ENCODE results near the gene PARD3B.

PARD3B gene

DNA sequence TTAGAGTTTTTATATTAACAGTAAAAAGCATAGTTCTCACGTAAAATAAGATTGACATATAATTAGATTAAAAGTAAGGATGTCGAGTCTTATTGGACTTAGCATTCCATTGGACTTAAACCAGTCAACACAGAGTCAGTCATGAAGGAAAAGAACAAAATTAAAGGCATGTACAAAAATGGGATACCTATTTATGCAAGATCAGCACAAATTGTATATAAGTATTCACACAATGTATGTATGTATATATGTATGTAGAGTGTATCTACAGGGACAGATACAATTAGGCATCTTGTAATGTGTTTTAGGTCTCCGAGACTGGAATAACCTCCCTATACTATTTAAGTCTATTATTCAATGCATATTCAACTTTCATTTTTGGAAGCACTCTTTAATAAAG, 419.1 kb downstream of the PARD3B start:
- Mint-ChIP-seq H3K9me3 (no peaks in the 10 kb centered on the region), H3K4me1 (peaks cover 23% of the 10 kb centered on the region), H3K4me3 (no peak overlapping the region), H3K36me3 (ENCODE audit: low read depth) (no peaks in the 10 kb centered on the region), H3K27ac (no peak overlapping the region), H3K27me3 (ENCODE audit: low read depth) (no peaks in the 10 kb centered on the region)
- TF ChIP-seq, protein P1, sequence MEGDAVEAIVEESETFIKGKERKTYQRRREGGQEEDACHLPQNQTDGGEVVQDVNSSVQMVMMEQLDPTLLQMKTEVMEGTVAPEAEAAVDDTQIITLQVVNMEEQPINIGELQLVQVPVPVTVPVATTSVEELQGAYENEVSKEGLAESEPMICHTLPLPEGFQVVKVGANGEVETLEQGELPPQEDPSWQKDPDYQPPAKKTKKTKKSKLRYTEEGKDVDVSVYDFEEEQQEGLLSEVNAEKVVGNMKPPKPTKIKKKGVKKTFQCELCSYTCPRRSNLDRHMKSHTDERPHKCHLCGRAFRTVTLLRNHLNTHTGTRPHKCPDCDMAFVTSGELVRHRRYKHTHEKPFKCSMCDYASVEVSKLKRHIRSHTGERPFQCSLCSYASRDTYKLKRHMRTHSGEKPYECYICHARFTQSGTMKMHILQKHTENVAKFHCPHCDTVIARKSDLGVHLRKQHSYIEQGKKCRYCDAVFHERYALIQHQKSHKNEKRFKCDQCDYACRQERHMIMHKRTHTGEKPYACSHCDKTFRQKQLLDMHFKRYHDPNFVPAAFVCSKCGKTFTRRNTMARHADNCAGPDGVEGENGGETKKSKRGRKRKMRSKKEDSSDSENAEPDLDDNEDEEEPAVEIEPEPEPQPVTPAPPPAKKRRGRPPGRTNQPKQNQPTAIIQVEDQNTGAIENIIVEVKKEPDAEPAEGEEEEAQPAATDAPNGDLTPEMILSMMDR (IDR thresholded peaks at IDR 0.05; ENCODE audit: unreplicated experiment in 3 of 3) = no peak

DNA sequence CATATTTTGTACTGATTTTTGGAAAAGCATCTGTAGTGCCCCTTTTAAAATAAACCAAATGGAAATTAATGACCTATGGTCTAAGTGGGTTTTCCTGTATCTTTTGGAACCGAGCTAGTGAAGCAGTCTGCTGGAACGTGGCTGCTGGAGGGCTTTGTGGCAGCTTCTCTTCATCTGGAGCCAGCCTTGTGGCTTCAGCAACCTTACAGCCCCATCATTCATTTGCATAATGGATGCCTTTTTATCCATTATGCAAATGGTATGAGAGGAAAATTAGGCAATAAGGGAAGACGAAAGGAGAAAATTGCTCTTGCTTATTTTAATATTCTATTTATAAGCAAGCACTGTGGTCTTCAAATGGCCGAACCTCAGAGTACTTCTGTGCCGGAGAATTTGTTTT, 421.0 kb downstream of the PARD3B start:
- Mint-ChIP-seq H3K27me3 (ENCODE audit: low read depth) (no peaks in the 10 kb centered on the region), H3K4me1 (peaks cover 29% of the 10 kb centered on the region), H3K9me3 (no peaks in the 10 kb centered on the region), H3K27ac (no peak overlapping the region), H3K36me3 (ENCODE audit: low read depth) (no peaks in the 10 kb centered on the region), H3K4me3 (no peak overlapping the region)
- TF ChIP-seq, protein P1 (IDR thresholded peaks at IDR 0.05; ENCODE audit: unreplicated experiment in 3 of 3) = no peak

DNA sequence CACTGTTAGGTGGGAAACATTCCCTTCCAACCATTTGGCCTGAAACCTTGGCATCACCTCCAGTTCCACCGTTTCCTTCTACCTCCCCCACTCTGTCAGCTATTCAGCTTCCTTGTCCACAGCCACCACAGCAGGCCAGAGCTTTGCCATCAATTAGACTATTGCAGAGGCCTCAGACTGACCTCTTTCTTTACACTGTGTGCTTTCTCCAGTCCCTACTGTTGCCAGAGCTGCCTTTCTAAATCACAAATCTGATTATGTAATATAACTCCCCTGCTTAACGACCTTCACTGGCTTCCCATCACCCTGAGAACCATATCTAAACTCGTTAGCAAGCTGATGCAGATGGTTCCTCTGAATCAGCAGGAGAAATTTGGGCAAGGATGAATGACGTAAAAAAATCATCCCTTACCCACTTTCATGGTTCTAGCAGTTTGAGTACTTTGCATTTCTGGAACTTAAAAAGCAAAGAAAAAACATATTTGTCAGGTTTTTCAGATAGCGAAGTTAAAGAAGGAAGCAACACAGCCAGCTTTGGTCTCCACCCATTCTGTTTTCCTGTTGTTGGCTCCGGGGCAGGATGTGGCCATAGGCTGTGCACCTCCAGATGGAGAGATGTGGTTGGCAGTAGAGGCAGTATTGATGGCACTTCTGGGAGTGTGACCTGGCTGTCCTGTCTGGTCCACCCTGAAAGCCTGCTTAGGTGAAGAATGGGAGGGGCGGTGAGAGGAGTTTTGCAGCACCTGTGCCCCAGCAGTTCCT, 422.1 kb downstream of the PARD3B start:
- TF ChIP-seq, protein P1 (IDR thresholded peaks at IDR 0.05; ENCODE audit: unreplicated experiment in 3 of 3) = no peak
- Mint-ChIP-seq H3K9me3 (no peaks in the 10 kb centered on the region), H3K4me1 (peaks cover 33% of the 10 kb centered on the region), H3K36me3 (ENCODE audit: low read depth) (no peaks in the 10 kb centered on the region), H3K4me3 (no peak overlapping the region), H3K27me3 (ENCODE audit: low read depth) (no peaks in the 10 kb centered on the region), H3K27ac (peak overlapping the region; percentile 38 to 71 (median 58))

GRCh38 chr2:204971206-204971907, 426.1 kb downstream of the PARD3B start:
- no peak overlapping the region for H3K4me3 Mint-ChIP-seq
- peak overlapping the region; percentile 79 to 89 (median 82) for H3K27ac Mint-ChIP-seq
- H3K4me1 Mint-ChIP-seq = peaks cover 40% of the 10 kb centered on the region
- no peaks in the 10 kb centered on the region for H3K9me3 Mint-ChIP-seq
- TF ChIP-seq, protein P1 (IDR thresholded peaks at IDR 0.05; ENCODE audit: unreplicated experiment in 3 of 3) = no peak
- no peaks in the 10 kb centered on the region for H3K36me3 Mint-ChIP-seq (ENCODE audit: low read depth)
- H3K27me3 Mint-ChIP-seq (ENCODE audit: low read depth) = no peaks in the 10 kb centered on the region

DNA sequence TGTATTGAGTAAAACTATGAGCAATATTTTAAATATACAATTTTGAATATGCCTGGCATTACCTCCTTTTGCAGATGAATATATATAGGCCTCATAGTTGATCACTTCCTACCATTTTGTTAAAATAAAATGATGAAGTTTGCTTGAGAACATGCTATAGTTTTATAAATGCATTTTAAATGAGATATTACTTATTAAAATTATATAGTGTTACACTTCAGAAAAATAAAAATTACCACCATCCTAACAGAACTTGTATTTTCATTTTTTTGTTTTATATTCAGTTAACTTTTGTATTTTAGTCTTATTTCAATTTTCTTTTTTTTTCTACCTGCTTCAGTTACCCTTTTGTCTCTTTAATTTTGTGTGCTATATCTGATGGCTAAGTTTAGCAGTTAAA, 426.9 kb downstream of the PARD3B start:
- H3K27ac Mint-ChIP-seq = peak overlapping the region; percentile 94 to 97 (median 95)
- H3K9me3 Mint-ChIP-seq = no peaks in the 10 kb centered on the region
- no peaks in the 10 kb centered on the region for H3K27me3 Mint-ChIP-seq (ENCODE audit: low read depth)
- H3K4me1 Mint-ChIP-seq = peaks cover 34% of the 10 kb centered on the region
- no peak overlapping the region for H3K4me3 Mint-ChIP-seq
- TF ChIP-seq, protein P1 (IDR thresholded peaks at IDR 0.05; ENCODE audit: unreplicated experiment in 3 of 3) = no peak
- H3K36me3 Mint-ChIP-seq (ENCODE audit: low read depth) = no peaks in the 10 kb centered on the region

All from nephron (organoid).